NCI-H2171 treated with DMSO at 0.1 percent for 48 hours (cell line): ENCODE results near the gene ALAS1.
A peak's percentile ranks its signal among the peaks of the same experiment; 100 is the strongest.
"Not testable (repeated sequence)": the region's sequence is repeated elsewhere in the genome, so short reads cannot be mapped to it uniquely, and the experiment has no call there.

Experiments used
- DNase-seq: peaks from one replicate; lab custom pipeline; 2025; lab: John Stamatoyannopoulos, UW

ALAS1 gene

DNA sequence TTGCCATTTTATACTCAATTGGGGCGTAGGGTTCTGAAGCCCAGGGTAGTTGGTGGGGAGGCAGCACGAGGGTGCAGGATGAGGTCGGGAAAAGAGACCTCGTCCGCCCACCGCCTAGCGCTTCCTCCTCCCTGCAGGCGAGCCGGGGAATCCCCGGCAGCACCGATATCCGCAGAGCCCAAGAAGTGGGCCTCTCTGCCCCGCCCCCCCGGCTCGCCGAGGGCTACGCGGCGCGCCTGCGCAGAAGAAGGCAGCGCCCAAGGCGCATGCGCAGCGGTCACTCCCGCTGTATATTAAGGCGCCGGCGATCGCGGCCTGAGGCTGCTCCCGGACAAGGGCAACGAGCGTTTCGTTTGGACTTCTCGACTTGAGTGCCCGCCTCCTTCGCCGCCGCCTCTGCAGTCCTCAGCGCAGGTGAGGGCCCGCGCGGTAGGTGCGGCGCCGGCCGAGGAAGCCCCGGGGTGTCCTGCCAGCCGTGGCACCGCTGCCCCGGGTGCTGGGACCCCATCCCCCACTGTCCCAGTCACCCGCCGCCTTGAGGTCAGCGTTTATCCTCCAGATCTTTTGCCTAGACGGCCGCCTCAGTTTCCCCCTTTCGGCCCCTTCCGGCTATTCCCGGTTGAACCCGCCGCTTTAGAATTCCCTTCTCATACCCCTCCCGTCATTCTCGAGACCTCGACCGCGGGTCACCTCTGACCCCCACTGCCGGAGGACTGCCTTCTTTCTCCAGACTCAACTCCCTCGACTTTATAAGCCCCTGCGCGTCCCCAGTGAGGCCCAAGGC is at the start of gene ALAS1:
ALAS1 (plus strand) TSS at position 319 of the 784 bp plus-strand sequence. CDS start 1,082 bp downstream, outside the sequence.
- DNase-seq: peak; percentile 64

DNA sequence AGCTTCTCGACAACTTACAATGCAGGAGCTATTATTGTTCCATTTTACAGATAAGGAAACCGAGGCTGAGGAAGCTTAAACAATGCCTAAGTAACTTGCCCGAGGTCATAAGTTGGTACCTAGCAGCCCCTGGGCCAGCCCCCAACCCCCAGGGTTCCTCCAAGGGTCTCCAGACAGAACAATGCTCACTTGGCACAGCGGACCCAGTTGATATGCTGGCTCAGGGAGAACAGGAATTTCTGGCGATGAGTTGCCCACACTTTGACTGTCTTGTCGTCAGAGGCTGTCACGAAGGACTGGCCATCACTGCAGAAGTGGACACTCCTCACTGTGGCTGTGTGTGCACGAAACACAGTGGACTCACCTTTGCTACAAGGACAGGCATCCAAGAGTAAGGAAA is 48.9 kb upstream of the ALAS1 start:
- no peak for DNase-seq

DNA sequence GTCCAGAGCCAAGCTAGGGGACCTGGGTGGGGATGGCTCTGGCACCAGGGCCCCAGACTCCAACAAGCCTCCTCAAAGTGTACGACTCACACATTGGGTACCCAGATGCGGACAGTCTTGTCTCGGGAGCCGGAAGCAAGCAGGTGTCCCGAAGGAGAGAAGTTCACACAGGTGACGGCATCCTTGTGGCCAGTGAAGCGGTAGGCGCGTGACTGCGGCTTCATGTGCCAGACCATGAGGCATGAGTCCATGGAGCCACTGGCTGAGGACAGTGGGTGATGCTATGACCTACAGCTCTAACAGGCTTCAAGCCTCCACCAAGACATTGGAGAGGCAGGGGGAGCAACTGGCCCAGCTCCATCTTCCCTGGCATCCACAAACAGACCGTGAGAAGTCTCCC is 48.2 kb upstream of the ALAS1 start:
- DNase-seq: no peak

DNA sequence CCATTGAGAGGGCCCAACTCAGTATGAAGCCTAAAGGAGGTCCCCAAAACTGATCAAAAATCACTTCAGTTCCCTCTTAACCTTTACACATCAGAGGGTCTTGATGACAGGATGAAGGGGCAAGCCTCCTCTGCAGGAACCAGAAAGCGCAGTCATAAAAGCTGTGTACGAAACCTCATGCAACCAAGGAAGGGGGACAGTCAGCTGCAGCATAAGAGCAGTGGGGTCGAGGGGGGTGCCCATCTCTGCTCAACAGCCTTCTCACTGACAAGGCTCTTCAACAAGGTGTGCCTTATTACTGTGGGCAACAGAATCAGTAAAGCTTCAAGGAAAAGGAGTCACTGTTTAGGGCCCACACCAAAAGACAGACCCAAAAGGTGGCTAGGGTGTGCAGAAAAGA is 47.6 kb upstream of the ALAS1 start:
- no peak for DNase-seq

DNA sequence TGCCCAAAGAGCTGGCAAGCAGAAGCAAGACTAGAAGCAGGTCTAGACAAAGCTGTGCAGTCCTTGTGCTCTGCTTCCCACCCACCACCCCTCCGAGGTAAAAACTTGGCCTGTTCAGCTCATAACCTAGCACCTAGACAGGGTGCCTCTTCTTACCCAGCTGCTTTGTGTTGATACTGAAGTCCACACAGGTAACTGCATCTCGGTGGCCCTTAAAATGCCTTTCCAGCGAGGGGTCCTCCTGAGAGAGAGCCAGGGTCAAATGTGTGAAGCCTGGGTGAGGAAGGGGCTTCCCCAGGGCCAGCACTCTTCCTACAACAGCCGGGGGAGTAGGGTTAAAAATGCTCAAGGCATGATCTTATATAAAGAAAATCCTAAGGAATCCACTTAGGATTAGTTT is 47.1 kb upstream of the ALAS1 start:
- DNase-seq: no peak

DNA sequence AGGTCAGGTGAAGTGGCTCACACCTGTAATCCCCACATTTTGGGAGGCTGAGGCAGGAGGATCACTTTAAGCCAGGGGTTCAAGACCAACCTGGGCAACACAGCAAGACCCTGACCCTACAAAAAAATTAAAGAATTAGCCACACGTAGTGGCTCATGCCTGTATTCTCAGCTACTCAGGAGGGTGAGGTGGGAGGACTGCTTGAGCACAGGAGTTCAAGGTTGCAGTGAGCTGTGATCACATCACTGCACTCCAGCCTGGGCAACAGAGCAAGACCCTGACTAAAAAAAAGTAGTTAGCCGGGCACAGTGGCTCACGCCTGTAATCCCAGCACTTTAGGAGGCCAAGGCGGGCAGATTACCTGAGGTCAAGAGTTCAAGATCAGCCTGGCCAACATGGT is 46.0 kb upstream of the ALAS1 start:
- not testable (repeated sequence) for DNase-seq

DNA sequence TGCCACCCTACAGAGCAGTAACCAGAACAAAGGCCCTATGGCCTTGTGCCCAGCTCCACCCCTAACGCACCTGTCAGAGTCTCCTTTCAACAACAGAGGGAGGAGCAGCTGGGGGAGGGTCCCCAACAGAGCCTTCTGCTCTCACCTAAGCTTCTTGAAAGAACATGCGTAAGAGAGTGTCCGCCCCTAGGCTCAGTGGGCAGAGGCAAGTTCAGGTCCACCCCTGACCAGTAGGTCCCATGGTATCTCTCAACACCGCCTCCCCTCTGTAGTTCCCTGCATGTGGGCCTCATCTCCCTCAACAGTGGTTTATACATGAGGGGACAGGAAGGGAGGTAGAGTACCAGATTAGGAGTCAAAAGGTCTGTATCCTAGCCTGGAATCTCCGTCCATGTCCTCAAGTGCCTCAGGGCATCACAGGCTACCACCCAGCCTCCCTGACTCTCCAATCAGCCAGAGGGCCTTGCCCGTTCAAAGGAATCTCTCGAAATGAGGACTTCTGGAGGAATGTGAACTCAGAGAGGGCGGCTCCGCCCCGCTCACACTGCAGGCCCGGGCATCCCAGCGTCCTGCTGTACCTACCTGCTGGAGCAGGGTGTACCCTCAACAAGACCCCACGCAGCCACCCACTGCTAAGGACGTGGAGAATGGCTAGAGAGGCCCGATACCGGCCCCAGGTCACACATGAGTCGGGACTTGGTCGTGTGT is 44.4 kb upstream of the ALAS1 start:
- peak; percentile 67 for DNase-seq

DNA sequence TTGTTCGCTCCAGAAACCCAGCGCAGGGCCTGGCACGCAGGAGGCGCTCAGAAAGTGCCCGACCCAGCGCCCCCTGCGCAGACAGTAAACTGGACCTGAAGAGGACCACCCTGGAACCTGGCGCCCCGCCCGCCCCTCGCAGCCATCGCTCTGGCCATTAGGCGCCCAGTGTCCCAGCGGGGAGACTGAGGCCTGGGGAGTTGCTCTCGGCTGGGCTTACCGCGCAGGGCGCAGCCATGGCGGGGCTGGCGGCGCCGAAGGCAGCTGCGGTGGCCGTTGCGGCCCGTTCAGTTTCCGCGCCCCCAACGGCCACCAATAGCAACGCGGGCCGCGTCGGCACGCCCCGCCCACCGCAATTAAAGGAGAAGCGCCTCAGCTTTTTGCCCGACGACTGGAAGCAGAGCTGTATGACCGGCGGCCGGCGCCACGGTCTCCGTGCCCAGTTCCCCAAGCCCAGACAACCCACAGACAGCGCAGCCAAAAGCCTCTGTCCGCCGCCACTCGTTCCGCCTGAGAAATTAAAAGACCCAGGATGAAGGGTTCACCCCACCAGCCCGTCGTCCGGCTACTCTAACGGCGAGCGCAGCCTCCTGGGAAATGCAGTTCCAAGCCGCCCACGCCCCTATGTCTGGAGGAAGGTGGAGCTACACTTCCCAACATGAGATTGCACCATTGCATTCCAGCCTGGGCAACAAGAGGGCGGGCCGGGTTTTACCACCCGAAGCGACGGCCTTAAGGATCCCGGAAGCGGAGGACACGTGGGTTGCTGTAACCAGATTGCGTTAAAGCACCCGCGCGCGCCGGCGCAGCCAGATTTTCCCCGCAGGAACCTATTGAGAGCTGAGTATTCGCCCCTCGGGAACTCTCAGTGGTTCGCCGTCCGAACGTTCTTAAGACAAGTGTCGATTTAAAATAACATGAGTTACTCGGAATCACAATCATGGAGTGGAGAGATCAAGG is 43.5 kb upstream of the ALAS1 start, which contains the start of gene POC1A:
POC1A (minus strand) TSS at position 289 of the 960 bp plus-strand sequence; CDS start at position 238, 51 bp downstream.
- DNase-seq: peak; percentile 85

DNA sequence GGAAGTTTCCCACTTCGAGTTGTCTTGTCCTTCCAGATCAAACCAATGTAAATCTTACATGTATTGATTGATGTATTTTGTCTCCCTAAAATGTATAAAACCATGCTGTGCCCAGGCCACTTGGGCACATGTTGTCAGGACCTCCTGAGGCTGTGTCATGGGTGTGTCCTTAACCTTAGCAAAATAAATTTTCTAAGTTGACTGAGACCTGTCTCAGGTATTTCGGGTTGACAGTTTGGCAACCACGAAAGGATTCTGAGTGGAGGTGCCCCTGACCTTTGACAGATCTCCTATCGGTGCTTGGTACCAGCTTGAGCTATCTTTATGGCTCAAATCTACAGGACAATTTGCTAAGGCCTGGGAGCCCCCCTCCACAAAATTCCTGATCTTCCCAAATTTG is 42.0 kb upstream of the ALAS1 start:
- DNase-seq: no peak

DNA sequence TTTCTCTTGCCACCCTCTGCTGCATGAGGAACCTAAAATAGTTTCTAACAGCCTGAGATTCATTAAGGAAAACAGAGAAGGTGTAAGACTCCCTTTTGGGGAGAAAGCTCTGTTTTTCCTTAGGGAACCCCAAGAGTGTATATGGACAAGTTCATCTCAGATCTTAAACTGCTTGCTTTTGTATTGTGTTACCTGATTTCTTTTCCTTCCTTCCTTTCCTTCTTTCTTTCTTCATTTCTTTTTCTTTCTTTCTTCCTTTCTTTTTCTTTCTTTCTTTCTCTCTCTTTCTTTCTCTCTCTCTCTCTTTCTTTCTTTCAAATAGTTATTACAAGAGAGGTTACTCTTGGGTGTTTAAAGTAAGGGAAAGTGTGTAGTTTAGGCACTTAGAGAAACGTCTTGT is 38.5 kb upstream of the ALAS1 start:
- no peak for DNase-seq

DNA sequence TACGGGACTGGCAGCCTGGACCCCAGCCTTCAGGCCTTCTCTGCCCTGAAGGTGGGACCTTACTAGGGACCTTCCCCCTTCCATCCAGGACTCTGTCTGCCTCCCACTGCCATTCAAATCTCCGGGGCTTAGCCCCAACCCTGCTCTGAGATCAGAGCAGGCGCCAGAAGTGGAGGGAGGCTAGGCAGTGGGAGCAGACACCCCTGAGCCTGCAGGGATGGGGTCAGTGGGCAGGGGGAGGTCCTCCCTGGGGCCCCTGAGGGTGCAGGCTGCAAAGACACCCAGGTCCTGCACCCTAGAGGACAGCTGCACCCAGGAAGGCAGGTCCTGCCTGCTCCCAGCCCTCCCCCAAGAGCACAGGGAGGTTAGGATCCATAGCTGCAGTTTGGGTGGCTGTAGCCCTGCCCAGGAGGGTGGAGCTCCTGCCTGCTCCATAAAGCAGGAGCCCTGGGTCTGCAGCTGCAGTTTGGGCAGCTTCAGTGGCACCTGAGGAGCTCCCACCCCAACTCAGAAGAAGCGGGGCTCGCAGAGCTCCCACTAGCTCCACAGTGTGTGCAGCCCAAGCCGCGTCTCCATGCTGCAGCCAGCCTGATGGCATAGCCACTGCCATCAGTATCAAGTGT is 35.6 kb upstream of the ALAS1 start:
- DNase-seq: no peak

DNA sequence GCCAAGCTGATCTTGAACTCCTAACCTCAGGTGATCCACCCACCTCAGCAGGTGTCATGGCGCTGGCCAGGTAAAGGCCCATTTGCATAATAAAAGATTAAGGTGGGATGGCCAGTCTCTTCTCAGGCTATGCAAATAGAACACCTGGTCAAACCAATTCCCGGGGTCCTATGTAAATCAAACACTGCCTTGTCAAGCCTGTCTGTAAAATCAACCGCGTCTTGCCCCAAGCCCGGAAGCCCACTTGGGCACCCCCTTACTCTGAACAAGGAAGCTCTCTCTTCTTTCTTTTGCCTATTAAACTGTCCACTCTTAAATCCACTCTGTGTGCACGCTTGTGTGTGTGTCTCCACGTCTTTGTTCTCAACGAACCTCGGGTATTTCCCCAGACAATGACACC is 30.7 kb upstream of the ALAS1 start:
- no peak for DNase-seq

DNA sequence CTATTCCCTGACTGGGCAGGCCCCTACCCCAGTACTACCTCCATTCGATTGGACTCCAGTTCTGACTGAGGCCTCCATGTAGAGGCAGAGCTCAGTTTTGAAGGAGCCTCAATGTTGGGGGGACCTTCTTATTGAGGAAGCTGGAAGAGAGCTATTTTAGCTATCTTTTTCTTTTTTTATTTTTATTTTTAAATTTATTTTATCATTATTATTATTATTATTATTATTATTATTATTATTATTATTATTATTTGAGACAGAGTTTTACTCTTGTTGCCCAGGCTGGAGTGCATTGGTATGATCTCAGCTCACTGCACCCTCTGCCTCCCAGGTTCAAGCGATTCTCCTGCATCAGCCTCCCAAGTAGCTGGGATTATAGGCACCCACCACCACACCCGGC is 27.7 kb upstream of the ALAS1 start:
- not testable (repeated sequence) for DNase-seq

DNA sequence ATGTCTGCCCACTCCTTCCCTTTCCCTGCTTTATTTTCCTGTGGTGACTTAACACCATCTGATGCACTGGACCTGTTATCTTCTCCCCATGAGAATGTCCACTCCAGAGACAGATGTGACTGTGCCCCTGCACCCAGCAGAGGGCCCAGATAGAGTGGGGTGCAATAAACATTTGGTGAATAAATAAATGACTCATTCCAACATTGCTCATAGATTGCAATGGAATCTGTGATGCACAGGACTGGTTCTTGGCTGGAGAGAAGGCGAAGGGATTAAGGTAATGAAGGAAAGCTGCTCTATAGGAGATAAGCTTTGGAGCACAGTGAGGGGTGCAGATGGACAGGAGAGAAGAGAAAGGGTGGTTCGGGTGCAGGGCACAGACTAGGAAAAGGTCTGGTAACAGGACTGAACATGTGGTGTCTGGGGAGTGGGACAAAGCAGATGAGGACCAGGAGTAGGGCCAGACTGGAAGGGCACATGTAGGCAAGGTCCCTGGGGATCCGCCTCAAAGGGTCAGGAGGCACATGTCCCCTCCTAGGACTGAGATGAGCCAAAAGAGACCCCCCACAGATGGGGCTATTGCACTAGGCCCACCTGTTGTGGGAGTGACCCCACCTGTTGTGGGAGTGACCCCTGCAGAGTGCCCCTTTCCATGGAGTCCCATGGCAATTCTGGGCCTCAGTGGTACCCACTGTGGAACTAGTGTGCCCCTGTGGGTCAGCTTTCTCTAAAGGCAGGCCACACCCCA is 26.3 kb upstream of the ALAS1 start:
- DNase-seq: no peak

DNA sequence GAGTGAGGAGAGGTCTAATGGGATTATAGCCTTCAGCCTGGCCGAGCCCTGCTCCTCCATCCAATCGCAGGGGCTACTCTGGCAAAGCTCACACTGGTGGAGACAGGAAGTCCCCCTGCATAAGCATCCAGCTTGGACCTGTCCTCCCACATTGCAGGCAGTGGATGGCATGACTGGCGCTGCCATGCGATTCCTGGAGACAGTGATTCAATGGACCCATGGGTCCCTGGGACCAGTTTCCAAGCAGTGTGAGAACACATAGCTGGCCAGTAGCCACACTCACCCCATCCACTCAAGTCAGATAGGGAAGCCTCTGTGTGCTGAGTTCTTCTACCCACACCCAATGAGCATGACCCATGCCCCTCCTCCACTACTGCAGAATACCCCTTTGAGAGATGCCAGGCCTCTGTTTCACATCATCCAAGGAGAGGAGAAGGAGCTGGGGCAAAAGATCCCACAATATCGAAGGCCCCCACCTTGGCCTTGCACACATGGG is 25.6 kb upstream of the ALAS1 start:
- no peak for DNase-seq

DNA sequence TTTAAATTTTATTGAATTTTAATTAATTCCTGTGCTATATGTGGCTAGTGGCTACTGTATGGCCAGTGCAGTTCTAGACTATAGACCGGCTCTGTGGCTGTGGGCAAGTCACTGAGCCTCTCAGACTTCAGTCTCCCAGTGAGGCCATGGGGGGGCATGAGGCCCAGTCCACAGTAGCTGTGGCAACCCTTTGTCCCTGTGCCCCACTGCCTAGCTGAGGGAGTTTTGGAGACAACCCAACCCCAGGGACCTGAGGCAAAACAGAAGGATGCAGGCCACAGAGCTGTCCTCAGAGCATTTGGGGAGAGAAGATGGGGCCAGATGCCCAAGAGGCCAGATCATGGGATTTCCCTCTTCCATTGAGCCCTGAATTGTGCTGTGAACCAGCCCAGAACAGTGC is 24.9 kb upstream of the ALAS1 start:
- DNase-seq: no peak

DNA sequence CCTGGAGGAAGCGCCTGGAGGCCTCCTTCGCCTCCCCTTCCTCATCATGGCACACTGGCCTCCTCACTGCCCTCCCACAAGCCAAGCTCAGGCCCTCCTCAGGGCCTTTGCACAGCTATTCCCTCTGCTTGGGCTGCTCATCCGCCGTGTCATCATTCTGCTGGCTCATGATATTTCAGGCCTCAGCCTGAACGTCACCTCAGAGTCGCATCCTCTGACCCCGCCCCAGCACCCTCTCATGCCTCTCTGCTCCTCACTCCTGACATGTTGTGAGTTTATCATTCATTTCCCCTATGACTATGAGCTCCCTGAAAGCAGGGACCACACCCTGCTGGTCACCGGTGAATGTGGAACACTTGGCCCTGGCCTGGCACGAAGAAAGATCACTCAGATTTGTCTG is 23.1 kb upstream of the ALAS1 start:
- DNase-seq: no peak

DNA sequence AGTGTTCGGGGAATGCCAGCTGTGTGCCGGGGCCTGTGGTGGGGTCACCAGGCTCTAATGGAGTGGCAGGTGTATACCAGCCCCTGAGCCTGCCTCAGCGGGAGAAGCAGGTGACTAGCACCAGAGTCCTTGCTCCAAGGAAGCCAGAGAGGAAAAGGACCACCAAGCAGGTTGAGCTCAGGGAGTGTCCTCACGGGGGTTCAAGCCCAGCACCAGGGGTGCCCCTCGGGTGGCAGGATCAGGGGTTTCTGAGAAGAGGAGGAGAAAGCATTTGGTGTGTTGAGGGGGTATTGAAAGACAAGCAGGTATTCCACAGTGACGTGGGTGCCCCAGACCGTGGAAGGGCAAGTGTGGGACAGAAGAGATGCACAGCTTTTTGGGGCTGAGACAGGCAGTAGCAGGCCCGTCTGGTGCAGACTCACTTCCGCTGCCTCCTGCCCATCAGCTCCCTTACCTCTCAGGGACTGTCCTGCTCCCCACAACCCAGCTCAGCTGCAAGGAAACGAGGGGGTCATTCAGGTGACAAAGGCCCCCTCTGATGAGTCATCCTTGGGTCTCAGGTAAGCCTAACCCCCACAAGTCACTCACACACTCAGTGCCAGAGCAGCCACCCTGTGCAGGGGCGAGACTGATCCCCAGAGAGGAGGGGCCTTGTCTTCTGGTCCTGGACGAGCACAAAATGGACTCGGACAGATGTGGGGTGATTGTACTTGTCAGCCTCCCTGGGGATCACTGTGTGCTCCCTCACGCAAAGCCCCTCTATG is 22.4 kb upstream of the ALAS1 start:
- no peak for DNase-seq

DNA sequence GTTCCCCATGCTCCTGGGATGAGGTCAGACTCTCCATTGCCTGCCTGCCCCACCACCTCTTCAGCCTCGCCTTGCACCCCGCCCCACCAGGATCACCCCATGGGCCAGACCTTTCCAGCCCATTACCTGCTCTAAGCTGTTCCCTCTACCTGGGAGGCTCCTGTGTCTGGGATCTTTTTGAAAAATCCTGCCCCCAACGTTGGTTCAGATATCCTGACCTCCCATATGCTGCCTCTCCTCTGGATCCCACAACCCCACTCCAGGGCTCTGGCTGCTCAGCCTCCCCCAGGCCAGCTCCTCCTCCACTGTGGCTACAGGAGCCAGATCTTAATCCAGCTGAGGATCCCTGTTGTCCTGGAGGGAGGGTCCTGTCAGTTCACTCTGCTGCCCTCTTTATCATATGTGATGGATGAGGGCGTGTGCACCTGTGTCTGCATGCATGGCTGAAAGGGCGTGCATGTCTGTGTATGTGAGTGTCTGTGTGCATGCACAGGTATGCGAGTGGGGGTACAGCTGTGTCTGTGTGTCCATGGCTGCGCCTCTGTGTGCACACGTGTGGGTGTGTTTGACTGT is 21.7 kb upstream of the ALAS1 start:
- DNase-seq: no peak
